ENCODE data around the gene RER1.
A peak's percentile ranks its signal among the peaks of the same experiment; 100 is the strongest.

Gene RER1

GRCh38 chr1:2388004-2388913, 3.4 kb upstream of the RER1 start:
- H3K4me1 ChIP-seq (ENCODE audit: insufficient read depth, low read length): peaks cover 25% of the 10 kb centered on the region
- no peak overlapping the region for H2AFZ ChIP-seq (ENCODE audit: low read depth, low read length)
- no peak for ATAC-seq (ENCODE audit: insufficient read depth, low read depth)
- no peak overlapping the region for H3K4me3 ChIP-seq (ENCODE audit: low read depth in 1 of 2, low read length in 2 of 2)
- DNase-seq: no peak
- peaks cover 32% of the 10 kb centered on the region for H3K79me2 ChIP-seq (ENCODE audit: insufficient read depth, low read length)
- H3K4me2 ChIP-seq (ENCODE audit: insufficient read depth, low read length): no peak overlapping the region
- TF ChIP-seq CTCF (IDR thresholded peaks at IDR 0.05; ENCODE audit: borderline replicate concordance, extremely low read depth, low read length, poor library complexity, severe bottlenecking) (no peak), EZH2 (IDR thresholded peaks at IDR 0.05; ENCODE audit: borderline replicate concordance, low read depth, low read length, severe bottlenecking) (no peak)
- H3K36me3 ChIP-seq (ENCODE audit: insufficient read depth, low read length): peaks cover 29% of the 10 kb centered on the region
- H3K27me3 ChIP-seq (ENCODE audit: insufficient read depth, low read length, poor library complexity): no peaks in the 10 kb centered on the region
- H3K9ac ChIP-seq (ENCODE audit: low read depth, low read length): no peak overlapping the region
- peaks cover 16% of the 10 kb centered on the region for H4K20me1 ChIP-seq (ENCODE audit: insufficient read depth, low read length)
- no peaks in the 10 kb centered on the region for H3K9me3 ChIP-seq (ENCODE audit: insufficient read depth, low read length, severe bottlenecking)
- no peak overlapping the region for H3K27ac ChIP-seq (ENCODE audit: low read length)

- DNase-seq (no peak), ATAC-seq (ENCODE audit: insufficient read depth, low read depth) (no peak)
- Histone ChIP-seq H3K4me3 (ENCODE audit: low read depth in 1 of 2, low read length in 2 of 2) (peak overlapping the region in 1 of 2 experiments; percentile 96; a peak in 1 of 4 replicates), H4K20me1 (ENCODE audit: insufficient read depth, low read length) (peaks cover 30% of the 10 kb centered on the region), H3K9ac (ENCODE audit: low read depth, low read length) (peak overlapping the region; percentile 68; the same call in 1 of the 2 replicates), H3K79me2 (ENCODE audit: insufficient read depth, low read length) (peaks cover 46% of the 10 kb centered on the region), H2AFZ (ENCODE audit: low read depth, low read length) (no peak overlapping the region), H3K4me1 (ENCODE audit: insufficient read depth, low read length) (peaks cover 34% of the 10 kb centered on the region), H3K27ac (ENCODE audit: low read length) (no peak overlapping the region), H3K27me3 (ENCODE audit: insufficient read depth, low read length, poor library complexity) (no peaks in the 10 kb centered on the region), H3K9me3 (ENCODE audit: insufficient read depth, low read length, severe bottlenecking) (no peaks in the 10 kb centered on the region), H3K4me2 (ENCODE audit: insufficient read depth, low read length) (peak overlapping the region; percentile 89; the same call in 1 of the 2 replicates), H3K36me3 (ENCODE audit: insufficient read depth, low read length) (peaks cover 43% of the 10 kb centered on the region)
- TF ChIP-seq EZH2 (IDR thresholded peaks at IDR 0.05; ENCODE audit: borderline replicate concordance, low read depth, low read length, severe bottlenecking) (no peak), CTCF (IDR thresholded peaks at IDR 0.05; ENCODE audit: borderline replicate concordance, extremely low read depth, low read length, poor library complexity, severe bottlenecking) (no peak)
Observed at GRCh38 chr1:2389644-2390043, 2.0 kb upstream of the RER1 start.

GRCh38 chr1:2391931-2392509, 379 bp downstream of the RER1 start:
- no peaks in the 10 kb centered on the region for H3K9me3 ChIP-seq (ENCODE audit: insufficient read depth, low read length, severe bottlenecking)
- H3K27ac ChIP-seq (ENCODE audit: low read length): peak overlapping the region; percentile 76
- H3K27me3 ChIP-seq (ENCODE audit: insufficient read depth, low read length, poor library complexity): no peaks in the 10 kb centered on the region
- H3K9ac ChIP-seq (ENCODE audit: low read depth, low read length): peak overlapping the region; percentile 68
- DNase-seq (no peak), ATAC-seq (ENCODE audit: insufficient read depth, low read depth) (peak; percentile 6; the same call in 2 of the 3 replicates)
- TF ChIP-seq EZH2 (IDR thresholded peaks at IDR 0.05; ENCODE audit: borderline replicate concordance, low read depth, low read length, severe bottlenecking): no peak
- TF ChIP-seq CTCF (IDR thresholded peaks at IDR 0.05; ENCODE audit: borderline replicate concordance, extremely low read depth, low read length, poor library complexity, severe bottlenecking): no peak
- H3K36me3 ChIP-seq (ENCODE audit: insufficient read depth, low read length): peaks cover 61% of the 10 kb centered on the region
- peak overlapping the region; percentile 68; the same call in 1 of the 2 replicates for H2AFZ ChIP-seq (ENCODE audit: low read depth, low read length)
- H4K20me1 ChIP-seq (ENCODE audit: insufficient read depth, low read length): peaks cover 38% of the 10 kb centered on the region
- peaks cover 60% of the 10 kb centered on the region for H3K79me2 ChIP-seq (ENCODE audit: insufficient read depth, low read length)
- H3K4me1 ChIP-seq (ENCODE audit: insufficient read depth, low read length): peaks cover 34% of the 10 kb centered on the region
- H3K4me2 ChIP-seq (ENCODE audit: insufficient read depth, low read length): peak overlapping the region; percentile 94
- peak overlapping the region; percentile 66 to 96 for H3K4me3 ChIP-seq (ENCODE audit: low read depth in 1 of 2, low read length in 2 of 2)
